Liver (tissue), 9 donors: Measurements from ENCODE around the gene PDIA4. TPM values are rescaled to one million over a fixed set of nuclear protein-coding genes. Genes with fewer than 3 reads are reported as not detected.

Source experiments
- DNase-seq: peaks from one replicate; pipeline ENCODE4 v3.0.0-alpha.2; 2017; ENCODE audit warnings: low spot score
- H3K27ac ChIP-seq, 2 donors: one replicate each; pipeline ENCODE4 v1.7.0; 2013; ENCODE audit warnings: inconsistent platforms in 2 of 2, low read length in 2 of 2, control low read depth in 1 of 2, low read depth in 1 of 2, mild to moderate bottlenecking in 1 of 2
- H3K27me3 ChIP-seq, 4 donors: one replicate each; pipeline versions ENCODE4 v1.6.1 to v1.7.0; 2013; ENCODE audit warnings: low read length in 3 of 4, inconsistent platforms in 1 of 4, mild to moderate bottlenecking in 1 of 4, moderate library complexity in 1 of 4; ENCODE audit not compliant: control insufficient read depth in 4 of 4, insufficient read depth in 4 of 4
- H3K36me3 ChIP-seq, 4 donors: one replicate each; pipeline versions ENCODE4 v1.6.1 to v1.7.0; 2013; ENCODE audit warnings: low read length in 3 of 4, mild to moderate bottlenecking in 3 of 4, low read depth in 1 of 4, moderate library complexity in 1 of 4; ENCODE audit not compliant: control insufficient read depth in 4 of 4, insufficient read depth in 3 of 4
- H3K4me1 ChIP-seq, 4 donors: one replicate each; pipeline versions ENCODE4 v1.6.1 to v1.7.0; 2013; ENCODE audit warnings: low read length in 3 of 4, mild to moderate bottlenecking in 3 of 4, moderate library complexity in 1 of 4; ENCODE audit not compliant: control insufficient read depth in 4 of 4, insufficient read depth in 4 of 4
- H3K4me3 ChIP-seq, 3 donors: one replicate each; pipeline versions ENCODE4 v1.6.1 to v1.7.0; 2013; ENCODE audit warnings: low read length in 3 of 3, control low read depth in 1 of 3, low read depth in 1 of 3, mild to moderate bottlenecking in 1 of 3
- H3K9ac ChIP-seq, 2 donors: one replicate each; pipeline ENCODE4 v1.7.0; 2013; ENCODE audit warnings: low read length in 2 of 2, mild to moderate bottlenecking in 2 of 2, moderate library complexity in 2 of 2, control low read depth in 1 of 2, low read depth in 1 of 2
- H3K9me3 ChIP-seq, 4 donors: one replicate each; pipeline versions ENCODE4 v1.6.1 to v1.7.0; 2013; ENCODE audit warnings: low read length in 3 of 4; ENCODE audit not compliant: control insufficient read depth in 4 of 4
- ATF3 ChIP-seq: IDR thresholded peaks from 2 replicates; pipeline ENCODE4 v1.6.1; 2016; ENCODE audit warnings: antibody characterized with exemption
- CTCF ChIP-seq: fragments of 150-350 bp; IDR thresholded peaks from 2 replicates; pipeline ENCODE4 v1.5.1; 2017; ENCODE audit warnings: improper control_type of control experiment, low read depth, low read length; ENCODE audit not compliant: missing input control
- EGR1 ChIP-seq, 2 donors: IDR thresholded peaks; 2 replicates each; pipeline ENCODE4 v1.6.1; 2016 to 2018; ENCODE audit warnings: antibody characterized with exemption in 2 of 2, low read depth in 2 of 2
- FOXA1 ChIP-seq: IDR thresholded peaks from 2 replicates; pipeline ENCODE4 v1.6.1; 2016; ENCODE audit warnings: antibody characterized with exemption
- FOXA2 ChIP-seq: IDR thresholded peaks from 2 replicates; pipeline ENCODE4 v1.6.1; 2016; ENCODE audit warnings: antibody characterized with exemption
- GABPA ChIP-seq, 2 donors: IDR thresholded peaks in 1 of 2; conservative IDR thresholded peaks in 1 of 2; 2 replicates each; pipeline ENCODE4 v1.6.1; 2016; ENCODE audit warnings: antibody characterized with exemption in 2 of 2, mild to moderate bottlenecking in 1 of 2, moderate library complexity in 1 of 2
- HNF4A ChIP-seq, 2 donors: conservative IDR thresholded peaks; 2 replicates each; pipeline ENCODE4 v1.6.1; 2016; ENCODE audit warnings: antibody characterized with exemption in 2 of 2, mild to moderate bottlenecking in 2 of 2
- HNF4G ChIP-seq: IDR thresholded peaks from 2 replicates; pipeline ENCODE4 v1.6.1; 2016; ENCODE audit warnings: antibody characterized with exemption
- JUND ChIP-seq, 2 donors: IDR thresholded peaks; 2 replicates each; pipeline ENCODE4 v1.6.1; 2016; ENCODE audit warnings: antibody characterized with exemption in 2 of 2
- MAX ChIP-seq: IDR thresholded peaks from 2 replicates; pipeline ENCODE4 v1.6.1; 2016; ENCODE audit warnings: antibody characterized with exemption
- NR2F2 ChIP-seq: IDR thresholded peaks from 2 replicates; pipeline ENCODE4 v1.6.1; 2016; ENCODE audit warnings: antibody characterized with exemption
- RAD21 ChIP-seq, 2 donors: IDR thresholded peaks; 2 replicates each; pipeline ENCODE4 v1.6.1; 2016; ENCODE audit warnings: antibody characterized with exemption in 2 of 2, mild to moderate bottlenecking in 2 of 2
- REST ChIP-seq: IDR thresholded peaks from 2 replicates; pipeline ENCODE4 v1.6.1; 2016; ENCODE audit warnings: antibody characterized with exemption, mild to moderate bottlenecking
- RXRA ChIP-seq, 2 donors: IDR thresholded peaks; 2 replicates each; pipeline ENCODE4 v1.6.1; 2017 to 2018; ENCODE audit warnings: antibody characterized with exemption in 2 of 2, mild to moderate bottlenecking in 1 of 2
- SP1 ChIP-seq: IDR thresholded peaks from 2 replicates; pipeline ENCODE4 v1.6.1; 2018; ENCODE audit warnings: antibody characterized with exemption, mild to moderate bottlenecking
- TAF1 ChIP-seq: conservative IDR thresholded peaks from 2 replicates; pipeline ENCODE4 v1.6.1; 2016; ENCODE audit warnings: antibody characterized with exemption, mild to moderate bottlenecking
- YY1 ChIP-seq: IDR thresholded peaks from 2 replicates; pipeline ENCODE4 v1.6.1; 2016; ENCODE audit warnings: antibody characterized with exemption, mild to moderate bottlenecking
- ZBTB33 ChIP-seq: IDR thresholded peaks from 2 replicates; pipeline ENCODE4 v1.6.1; 2016; ENCODE audit warnings: antibody characterized with exemption
- WGBS: extraction: QIAGEN DNeasy Blood & Tissue Kit; methylation state at CpG from one replicate; pipeline ENCODE4 v1.1.7; 2013; 5-methylcytosine and 5-hydroxymethylcytosine counted together
- polyA plus RNA-seq, 2 donors: library from polyadenylated mRNA; stranded (reverse) in 1 of 2; unstranded in 1 of 2; fragments of 200-250 nt in 1 of 2; fragments of >200 nt in 1 of 2; fragmentation: Nextera tagmentation in 1 of 2; extraction: Ambion mirVana in 1 of 2; gene quantifications; one replicate each; pipeline versions ENCODE4 v1.2.1 to v1.2.3, GENCODE V29; 2013 to 2015
- total RNA-seq, 2 donors: library from RNA; depleted of rRNA; stranded (reverse); fragments of >200 nt; gene quantifications; one replicate each; pipeline ENCODE4 v1.2.3, GENCODE V29; 2014
- donor health status: healthy.
- donor health status: healthy.
- donor health status: healthy.
- donor health status: healthy.
- donor health status: healthy.

Gene PDIA4
- total and polyA plus RNA-seq, 4 donors, result 133 to 502 (median 233) TPM

GRCh38 chr7:149060156-149060555, 31.9 kb upstream of the PDIA4 start:
- TF ChIP-seq ZBTB33 (no peak), RXRA (IDR thresholded peaks at IDR 0.05) (no peak)
- no peak overlapping the region for H3K27ac ChIP-seq
- DNase-seq, result no peak
- no peak overlapping the region for H3K9ac ChIP-seq
- H3K4me3 ChIP-seq, result no peak overlapping the region
- H3K36me3 ChIP-seq, result no peaks in the 10 kb centered on the region
- 84% methylated on average over 1 of the region's 1 CpG for WGBS
- H3K4me1 ChIP-seq, result no peaks in the 10 kb centered on the region
- H3K27me3 ChIP-seq, result no peaks in the 10 kb centered on the region
- H3K9me3 ChIP-seq, result no peaks in the 10 kb centered on the region

- no peaks in the 10 kb centered on the region for H3K36me3 ChIP-seq
- WGBS, result 92% methylated on average over 8 of the region's 8 CpGs
- H3K9me3 ChIP-seq, result no peaks in the 10 kb centered on the region
- no peak for DNase-seq
- no peak overlapping the region for H3K4me3 ChIP-seq
- no peak for TF ChIP-seq JUND (IDR thresholded peaks at IDR 0.05)
- no peak for TF ChIP-seq MAX
- no peak for TF ChIP-seq HNF4G
- no peak for TF ChIP-seq REST
- no peak for TF ChIP-seq RXRA (IDR thresholded peaks at IDR 0.05)
- no peak for TF ChIP-seq TAF1
- TF ChIP-seq ATF3, result no peak
- no peak for TF ChIP-seq EGR1 (IDR thresholded peaks at IDR 0.05; ENCODE audit: low read depth in 2 of 2)
- TF ChIP-seq HNF4A (conservative IDR thresholded peaks at IDR 0.05), result no peak
- no peak for TF ChIP-seq ZBTB33
- TF ChIP-seq GABPA (IDR thresholded peaks at IDR 0.05 in 1 of 2, conservative IDR thresholded peaks at IDR 0.05 in 1 of 2), result no peak
- TF ChIP-seq FOXA1, result no peak
- no peak for TF ChIP-seq CTCF
- no peak for TF ChIP-seq FOXA2
- TF ChIP-seq NR2F2, result no peak
- TF ChIP-seq SP1, result no peak
- no peak for TF ChIP-seq RAD21 (IDR thresholded peaks at IDR 0.05)
- no peak for TF ChIP-seq YY1
- H3K27me3 ChIP-seq, result no peaks in the 10 kb centered on the region
- no peaks in the 10 kb centered on the region for H3K4me1 ChIP-seq
- H3K27ac ChIP-seq, result no peak overlapping the region
- H3K9ac ChIP-seq, result no peak overlapping the region
Observed at GRCh38 chr7:149053885-149054284, 25.6 kb upstream of the PDIA4 start.
